Tongue (tissue), 2 donors: Measurements from ENCODE around the gene LNPK. TPM values are rescaled to one million over a fixed set of nuclear protein-coding genes. Genes with fewer than 3 reads are reported as not detected.
"Not testable (repeated sequence)": the region's sequence is repeated elsewhere in the genome, so short reads cannot be mapped to it uniquely, and the experiment has no call there.

ENCODE experiments used
- DNase-seq: peaks from one replicate; pipeline ENCODE4 v3.0.0-alpha.2; 2015
- total RNA-seq: library from RNA; depleted of rRNA; stranded (reverse); fragments of >200 nt; gene quantifications from one replicate; pipeline ENCODE4 v1.2.3, GENCODE V29; 2014

LNPK gene
- total RNA-seq, 1 donor from 2014 or later: 68.4 TPM

DNA sequence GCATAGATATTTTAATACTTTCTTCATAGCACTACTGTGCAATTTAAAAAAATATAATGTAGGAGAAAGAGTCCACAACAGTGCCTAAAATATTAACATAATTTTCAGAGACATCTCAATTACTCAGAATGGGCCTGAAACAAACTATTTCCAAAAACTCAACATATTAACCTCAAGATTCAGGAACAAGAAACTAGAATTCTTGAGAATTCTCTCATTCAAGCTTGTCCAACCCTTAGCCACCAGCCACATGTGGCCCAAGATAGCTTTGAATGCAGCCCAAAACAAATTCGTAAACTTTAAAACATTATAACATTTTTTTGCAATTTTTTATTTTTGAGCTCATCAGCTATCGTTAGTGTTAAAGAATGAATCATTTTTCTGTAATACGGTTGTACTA lies 35.2 kb downstream of the LNPK start:
- no peak for DNase-seq

- no peak for DNase-seq
Measured at GRCh38 chr2:175965773-175966172, 36.3 kb downstream of the LNPK start.

- DNase-seq: no peak
Measured at GRCh38 chr2:175964195-175964594, 37.9 kb downstream of the LNPK start.

DNA sequence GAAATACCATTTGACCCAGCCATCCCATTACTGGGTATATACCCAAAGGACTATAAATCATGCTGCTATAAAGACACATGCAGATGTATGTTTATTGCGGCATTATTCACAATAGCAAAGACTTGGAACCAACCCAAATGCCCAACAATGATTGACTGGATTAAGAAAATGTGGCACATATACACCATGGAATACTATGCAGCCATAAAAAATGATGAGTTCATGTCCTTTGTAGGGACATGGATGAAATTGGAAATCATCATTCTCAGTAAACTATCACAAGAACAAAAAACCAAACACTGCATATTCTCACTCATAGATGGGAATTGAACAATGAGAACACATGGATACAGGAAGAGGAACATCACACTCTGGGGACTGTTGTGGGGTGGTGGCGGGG lies 38.9 kb downstream of the LNPK start:
- not testable (repeated sequence) for DNase-seq

GRCh38 chr2:175957845-175958244 lies 44.2 kb downstream of the LNPK start:
- DNase-seq: no peak

GRCh38 chr2:175955136-175955535 lies 46.9 kb downstream of the LNPK start:
- DNase-seq: no peak

DNA sequence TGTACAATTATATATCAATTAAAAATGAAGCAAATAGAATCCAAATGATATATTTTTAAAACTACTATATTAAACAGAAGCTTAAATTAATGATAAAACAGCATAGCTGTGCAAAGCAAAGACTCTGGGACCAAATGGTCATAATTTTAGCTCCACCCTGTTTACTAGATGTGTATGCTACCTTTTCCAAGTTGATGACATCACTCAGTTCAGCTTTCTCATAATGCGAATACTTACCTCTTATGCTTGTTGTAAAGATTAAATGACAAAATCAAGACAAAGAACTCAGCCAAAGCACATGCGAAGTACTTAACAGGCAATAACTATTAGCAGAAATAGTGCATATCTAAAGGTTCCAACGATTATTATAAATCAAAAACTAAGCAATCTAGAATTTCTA lies 51.6 kb downstream of the LNPK start:
- no peak for DNase-seq

- no peak for DNase-seq
Measured at GRCh38 chr2:175948191-175948590, 53.9 kb downstream of the LNPK start.

DNA sequence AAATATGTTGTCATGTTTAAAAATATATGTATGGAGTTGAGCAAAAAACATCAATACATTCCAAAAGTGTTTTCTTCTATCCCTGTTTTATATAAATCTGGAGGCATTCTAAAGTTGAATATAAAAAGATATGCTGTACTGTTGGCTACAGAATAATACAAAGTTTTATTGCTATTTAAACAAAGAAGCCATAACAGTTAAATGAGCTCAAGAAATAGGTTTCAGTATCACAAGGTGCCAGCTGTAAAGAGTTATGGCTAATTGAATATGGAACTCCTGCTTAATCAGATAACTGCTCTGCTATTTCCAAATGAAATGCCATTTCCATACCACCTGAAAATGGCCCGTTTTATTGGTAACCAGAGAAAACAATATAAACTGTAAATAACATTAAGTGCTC lies 55.0 kb downstream of the LNPK start:
- DNase-seq: no peak

- DNase-seq: no peak
Measured at GRCh38 chr2:175941699-175942098, 60.4 kb downstream of the LNPK start.

- DNase-seq: no peak
Measured at GRCh38 chr2:175937216-175937615, 64.9 kb downstream of the LNPK start.

- no peak for DNase-seq
Measured at GRCh38 chr2:175935289-175936181, 66.5 kb downstream of the LNPK start.

DNA sequence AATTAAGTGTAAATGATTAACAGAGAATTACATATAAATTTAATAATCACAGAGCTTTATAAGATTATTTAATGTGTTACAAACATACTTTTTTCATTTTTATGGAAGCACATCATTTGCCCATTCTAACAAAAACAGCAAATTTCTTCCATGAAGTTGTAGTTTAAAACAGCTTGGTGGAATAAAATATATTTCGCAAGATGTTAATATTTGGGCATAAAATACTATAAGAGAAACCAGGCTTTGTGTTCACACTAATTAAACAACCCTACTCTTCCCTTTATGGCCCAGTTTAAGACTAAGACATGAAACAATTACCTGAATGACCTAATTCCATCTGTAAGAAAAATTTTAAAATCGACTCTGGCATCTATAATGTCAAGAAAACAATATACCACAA lies 69.4 kb downstream of the LNPK start:
- no peak for DNase-seq

DNA sequence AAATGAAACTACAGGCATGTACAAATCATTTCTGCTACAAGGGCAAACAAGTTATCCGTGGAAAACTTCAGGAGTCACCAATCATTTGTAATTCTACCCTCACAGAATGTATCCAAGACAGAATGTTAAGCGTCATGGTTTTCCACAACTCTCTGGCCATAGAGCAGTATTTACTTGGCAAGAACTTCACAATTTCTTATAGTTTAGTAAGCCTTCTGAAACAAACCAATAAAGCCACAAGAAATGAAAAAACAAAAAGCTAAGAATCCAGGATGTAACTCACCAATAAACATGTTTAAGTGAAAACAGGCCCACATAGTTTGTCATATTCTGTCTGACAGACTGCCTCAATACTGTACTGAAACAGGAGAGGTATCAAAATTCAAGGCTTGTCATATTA lies 70.3 kb downstream of the LNPK start:
- DNase-seq: peak; percentile 53

DNA sequence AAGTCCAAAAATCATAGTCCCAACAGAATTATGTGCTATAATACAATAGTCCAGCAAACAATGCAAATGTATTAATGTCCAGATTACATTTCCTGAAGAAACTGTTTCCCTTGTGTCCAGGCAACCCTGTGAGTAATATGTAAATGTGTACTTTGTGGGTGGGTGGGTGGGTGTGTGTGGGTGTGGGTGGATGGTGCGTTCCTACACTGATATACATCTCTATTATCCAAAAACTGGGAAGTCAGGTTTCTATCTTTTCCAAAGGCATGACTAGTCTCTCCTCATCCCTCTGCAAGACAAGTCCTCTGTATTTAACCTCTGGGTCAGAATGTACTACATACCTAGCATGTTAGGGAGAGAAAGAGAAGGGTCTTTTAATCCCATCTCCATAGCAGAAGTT lies 71.6 kb downstream of the LNPK start:
- no peak for DNase-seq

- peak; percentile 34 for DNase-seq
Measured at GRCh38 chr2:175929850-175930249, 72.2 kb downstream of the LNPK start.

GRCh38 chr2:175926272-175926671 lies 75.8 kb downstream of the LNPK start:
- DNase-seq: no peak

- DNase-seq: no peak
Measured at GRCh38 chr2:175922160-175922559, 79.9 kb downstream of the LNPK start.

GRCh38 chr2:175918935-175919334 lies 83.1 kb downstream of the LNPK start:
- no peak for DNase-seq

- DNase-seq: no peak
Measured at GRCh38 chr2:175914846-175915245, 87.2 kb downstream of the LNPK start.

DNA sequence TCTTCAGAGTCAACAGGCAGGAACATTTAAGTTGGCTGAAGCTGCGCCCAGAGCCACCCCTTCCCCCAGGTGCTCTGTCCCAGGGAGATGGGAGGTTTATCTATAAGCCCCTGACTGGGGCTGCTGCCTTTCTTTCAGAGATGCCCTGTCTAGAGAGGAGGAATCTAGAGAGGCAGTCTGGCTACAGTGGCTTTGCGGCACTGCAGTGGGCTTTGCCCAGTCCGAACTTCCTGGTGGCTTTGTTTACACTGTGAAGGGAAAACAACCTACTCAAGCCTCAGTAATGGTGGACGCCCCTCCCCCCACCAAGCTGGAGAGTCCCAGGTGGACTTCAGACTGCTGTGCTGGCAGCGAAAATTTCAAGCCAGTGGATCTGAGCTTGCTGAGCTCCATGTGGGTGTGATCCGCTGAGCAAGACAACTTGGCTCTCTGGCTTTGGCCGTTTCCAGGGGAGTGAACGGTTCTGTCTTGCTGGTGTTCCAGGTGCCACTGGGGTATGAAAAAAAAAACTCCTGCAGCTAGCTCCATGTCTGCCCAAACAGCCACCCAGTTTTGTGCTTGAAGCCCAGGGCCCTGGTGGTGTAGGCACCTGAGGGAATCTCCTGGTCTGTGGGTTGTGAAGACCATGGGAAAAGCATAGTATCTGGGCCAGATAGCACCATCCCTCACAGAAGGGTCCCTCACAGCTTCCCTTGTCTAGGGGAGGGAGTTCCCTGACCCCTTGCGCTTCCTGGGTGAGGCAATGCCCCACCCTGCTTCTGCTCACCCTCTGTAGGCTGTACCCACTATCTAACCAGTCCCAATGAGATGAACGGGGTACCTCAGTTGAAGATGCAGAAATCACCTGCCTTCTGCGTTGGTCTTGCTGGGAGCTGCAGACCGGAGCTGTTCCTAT lies 88.0 kb downstream of the LNPK start:
- not testable (repeated sequence) for DNase-seq

DNA sequence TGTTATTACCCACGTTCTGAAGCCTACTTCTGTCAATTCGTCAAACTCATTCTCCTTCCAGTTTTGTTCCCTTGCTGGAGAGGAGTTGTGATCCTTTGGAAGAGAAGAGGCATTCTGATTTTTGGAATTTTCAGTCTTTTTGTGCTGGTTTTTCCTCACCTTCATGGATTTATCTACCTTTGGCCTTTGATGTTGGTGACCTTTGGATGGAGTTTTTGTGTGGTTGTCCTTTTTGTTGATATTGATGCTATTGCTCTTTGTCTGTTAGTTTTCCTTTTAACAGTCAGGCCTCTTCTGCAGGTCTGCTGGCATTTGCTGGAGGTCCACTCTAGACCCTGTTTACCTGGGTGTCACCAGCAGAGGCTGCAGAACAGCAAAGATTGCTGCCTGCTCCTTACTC lies 88.8 kb downstream of the LNPK start:
- not testable (repeated sequence) for DNase-seq

DNA sequence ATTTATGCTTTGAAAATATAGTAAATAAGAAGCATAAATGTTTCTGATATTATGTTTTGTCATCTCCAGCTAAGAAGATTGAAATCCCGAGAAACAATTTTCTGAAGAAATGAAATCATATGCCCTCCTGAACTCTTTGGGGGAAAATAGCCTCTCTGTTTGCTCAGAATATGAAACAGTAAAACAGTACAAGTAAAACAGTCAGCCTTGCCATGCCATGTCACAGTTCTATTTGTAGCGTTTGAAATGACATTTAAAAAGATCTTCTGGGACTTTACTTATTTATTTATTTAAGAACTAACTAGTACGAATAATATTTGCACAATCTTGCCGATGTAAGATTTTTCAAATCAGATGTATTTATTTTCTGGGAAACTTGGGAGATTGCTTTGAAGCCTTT lies 98.0 kb downstream of the LNPK start:
- DNase-seq: no peak
